Measurements from ENCODE around the gene SLC23A1.

DNA sequence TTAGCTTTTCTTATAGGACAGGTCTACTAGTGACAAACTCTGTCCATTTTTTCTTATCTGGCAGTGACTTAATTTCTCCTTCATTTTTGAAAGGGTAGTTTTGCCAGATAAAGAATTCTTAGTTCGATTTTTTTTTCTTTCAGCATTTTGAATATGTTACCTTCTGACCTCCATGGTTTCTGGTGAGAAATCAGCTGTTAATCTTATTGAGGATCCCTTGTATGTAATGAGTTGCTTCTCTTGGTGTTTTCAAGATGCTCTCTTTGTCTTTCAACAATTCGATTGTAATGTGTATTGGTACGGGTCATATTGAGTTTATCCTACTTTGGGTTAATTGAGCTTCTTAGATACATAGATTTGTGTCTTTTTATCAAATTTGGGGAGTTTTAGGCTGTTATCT, 28.9 kb downstream of the SLC23A1 start:
- TF ChIP-seq TAF1 (IDR thresholded peaks at IDR 0.05; ENCODE audit: borderline replicate concordance, insufficient read depth, low read length) (no peak), SIN3A (IDR thresholded peaks at IDR 0.05; ENCODE audit: borderline replicate concordance, insufficient read depth, low read length) (no peak)

Measured in PFSK-1 (cell line).